GM18868 (cell line): ENCODE results near the gene IFI27L1.
A peak's percentile ranks its signal among the peaks of the same experiment; 100 is the strongest.

Experiments used
- ATAC-seq: cut with Tn5 transposase; IDR thresholded peaks from one replicate; pipeline ENCODE4 v1.9.1; 2021; ENCODE audit warnings: mild to moderate bottlenecking, moderate library complexity; ENCODE audit not compliant: unreplicated experiment

The IFI27L1 gene

GRCh38 chr14:94113490-94113889 lies 32.4 kb downstream of the IFI27L1 start:
- ATAC-seq, result no peak

- no peak for ATAC-seq
These were observed 32.9 kb downstream of the IFI27L1 start for GRCh38 chr14:94113908-94114588.

- no peak for ATAC-seq
These were observed 33.5 kb downstream of the IFI27L1 start for GRCh38 chr14:94114589-94115057.

- ATAC-seq, result no peak
These were observed 34.0 kb downstream of the IFI27L1 start for GRCh38 chr14:94115058-94115591.

- ATAC-seq, result no peak
These were observed 34.5 kb downstream of the IFI27L1 start for GRCh38 chr14:94115631-94116030.

- no peak for ATAC-seq
These were observed 35.6 kb downstream of the IFI27L1 start for GRCh38 chr14:94116701-94117100.

- ATAC-seq, result no peak
These were observed 36.7 kb downstream of the IFI27L1 start for GRCh38 chr14:94117856-94118255.

GRCh38 chr14:94119071-94119470 lies 38.0 kb downstream of the IFI27L1 start:
- no peak for ATAC-seq

- no peak for ATAC-seq
These were observed 39.7 kb downstream of the IFI27L1 start for GRCh38 chr14:94120667-94121340.

- no peak for ATAC-seq
These were observed 40.4 kb downstream of the IFI27L1 start for GRCh38 chr14:94121485-94121884.

- no peak for ATAC-seq
These were observed 41.3 kb downstream of the IFI27L1 start for GRCh38 chr14:94122438-94122837.

GRCh38 chr14:94123296-94123695 lies 42.2 kb downstream of the IFI27L1 start:
- no peak for ATAC-seq

- ATAC-seq, result no peak
These were observed 42.8 kb downstream of the IFI27L1 start for GRCh38 chr14:94123868-94124267.

GRCh38 chr14:94124582-94125377 lies 43.7 kb downstream of the IFI27L1 start:
- no peak for ATAC-seq

GRCh38 chr14:94125659-94126418 lies 44.7 kb downstream of the IFI27L1 start:
- ATAC-seq, result no peak

- no peak for ATAC-seq
These were observed 45.2 kb downstream of the IFI27L1 start for GRCh38 chr14:94126419-94126677.

GRCh38 chr14:94126800-94127199 lies 45.7 kb downstream of the IFI27L1 start:
- no peak for ATAC-seq

GRCh38 chr14:94127330-94127729 lies 46.2 kb downstream of the IFI27L1 start:
- no peak for ATAC-seq

GRCh38 chr14:94128216-94128839 lies 47.2 kb downstream of the IFI27L1 start:
- no peak for ATAC-seq

GRCh38 chr14:94129111-94129757 lies 48.1 kb downstream of the IFI27L1 start, which contains the start of gene IFI27L2:
TSS of gene IFI27L2 (minus strand) at chr14:94129604. CDS start at chr14:94129564, 40 bp downstream.
- peak; percentile 93 for ATAC-seq
